Liver (tissue), 9 donors: ENCODE measurements around the gene GRIK1. TPM values are rescaled to one million over a fixed set of nuclear protein-coding genes. Genes with fewer than 3 reads are reported as not detected.

Experiments used
- DNase-seq: peaks from one replicate; pipeline ENCODE4 v3.0.0-alpha.2; 2017; ENCODE audit warnings: low spot score
- H3K27ac ChIP-seq, 2 donors: one replicate each; pipeline ENCODE4 v1.7.0; 2013; ENCODE audit warnings: inconsistent platforms in 2 of 2, low read length in 2 of 2, control low read depth in 1 of 2, low read depth in 1 of 2, mild to moderate bottlenecking in 1 of 2
- H3K27me3 ChIP-seq, 4 donors: one replicate each; pipeline versions ENCODE4 v1.6.1 to v1.7.0; 2013; ENCODE audit warnings: low read length in 3 of 4, inconsistent platforms in 1 of 4, mild to moderate bottlenecking in 1 of 4, moderate library complexity in 1 of 4; ENCODE audit not compliant: control insufficient read depth in 4 of 4, insufficient read depth in 4 of 4
- H3K36me3 ChIP-seq, 4 donors: one replicate each; pipeline versions ENCODE4 v1.6.1 to v1.7.0; 2013; ENCODE audit warnings: low read length in 3 of 4, mild to moderate bottlenecking in 3 of 4, low read depth in 1 of 4, moderate library complexity in 1 of 4; ENCODE audit not compliant: control insufficient read depth in 4 of 4, insufficient read depth in 3 of 4
- H3K4me1 ChIP-seq, 4 donors: one replicate each; pipeline versions ENCODE4 v1.6.1 to v1.7.0; 2013; ENCODE audit warnings: low read length in 3 of 4, mild to moderate bottlenecking in 3 of 4, moderate library complexity in 1 of 4; ENCODE audit not compliant: control insufficient read depth in 4 of 4, insufficient read depth in 4 of 4
- H3K4me3 ChIP-seq, 3 donors: one replicate each; pipeline versions ENCODE4 v1.6.1 to v1.7.0; 2013; ENCODE audit warnings: low read length in 3 of 3, control low read depth in 1 of 3, low read depth in 1 of 3, mild to moderate bottlenecking in 1 of 3
- H3K9ac ChIP-seq, 2 donors: one replicate each; pipeline ENCODE4 v1.7.0; 2013; ENCODE audit warnings: low read length in 2 of 2, mild to moderate bottlenecking in 2 of 2, moderate library complexity in 2 of 2, control low read depth in 1 of 2, low read depth in 1 of 2
- H3K9me3 ChIP-seq, 4 donors: one replicate each; pipeline versions ENCODE4 v1.6.1 to v1.7.0; 2013; ENCODE audit warnings: low read length in 3 of 4; ENCODE audit not compliant: control insufficient read depth in 4 of 4
- ATF3 ChIP-seq: IDR thresholded peaks from 2 replicates; pipeline ENCODE4 v1.6.1; 2016; ENCODE audit warnings: antibody characterized with exemption
- CTCF ChIP-seq: fragments of 150-350 bp; IDR thresholded peaks from 2 replicates; pipeline ENCODE4 v1.5.1; 2017; ENCODE audit warnings: improper control_type of control experiment, low read depth, low read length; ENCODE audit not compliant: missing input control
- EGR1 ChIP-seq, 2 donors: IDR thresholded peaks; 2 replicates each; pipeline ENCODE4 v1.6.1; 2016 to 2018; ENCODE audit warnings: antibody characterized with exemption in 2 of 2, low read depth in 2 of 2
- FOXA1 ChIP-seq: IDR thresholded peaks from 2 replicates; pipeline ENCODE4 v1.6.1; 2016; ENCODE audit warnings: antibody characterized with exemption
- FOXA2 ChIP-seq: IDR thresholded peaks from 2 replicates; pipeline ENCODE4 v1.6.1; 2016; ENCODE audit warnings: antibody characterized with exemption
- GABPA ChIP-seq, 2 donors: IDR thresholded peaks in 1 of 2; conservative IDR thresholded peaks in 1 of 2; 2 replicates each; pipeline ENCODE4 v1.6.1; 2016; ENCODE audit warnings: antibody characterized with exemption in 2 of 2, mild to moderate bottlenecking in 1 of 2, moderate library complexity in 1 of 2
- HNF4A ChIP-seq, 2 donors: conservative IDR thresholded peaks; 2 replicates each; pipeline ENCODE4 v1.6.1; 2016; ENCODE audit warnings: antibody characterized with exemption in 2 of 2, mild to moderate bottlenecking in 2 of 2
- HNF4G ChIP-seq: IDR thresholded peaks from 2 replicates; pipeline ENCODE4 v1.6.1; 2016; ENCODE audit warnings: antibody characterized with exemption
- MAX ChIP-seq: IDR thresholded peaks from 2 replicates; pipeline ENCODE4 v1.6.1; 2016; ENCODE audit warnings: antibody characterized with exemption
- NR2F2 ChIP-seq: IDR thresholded peaks from 2 replicates; pipeline ENCODE4 v1.6.1; 2016; ENCODE audit warnings: antibody characterized with exemption
- RAD21 ChIP-seq, 2 donors: IDR thresholded peaks; 2 replicates each; pipeline ENCODE4 v1.6.1; 2016; ENCODE audit warnings: antibody characterized with exemption in 2 of 2, mild to moderate bottlenecking in 2 of 2
- REST ChIP-seq: IDR thresholded peaks from 2 replicates; pipeline ENCODE4 v1.6.1; 2016; ENCODE audit warnings: antibody characterized with exemption, mild to moderate bottlenecking
- RXRA ChIP-seq, 2 donors: IDR thresholded peaks; 2 replicates each; pipeline ENCODE4 v1.6.1; 2017 to 2018; ENCODE audit warnings: antibody characterized with exemption in 2 of 2, mild to moderate bottlenecking in 1 of 2
- SP1 ChIP-seq: IDR thresholded peaks from 2 replicates; pipeline ENCODE4 v1.6.1; 2018; ENCODE audit warnings: antibody characterized with exemption, mild to moderate bottlenecking
- TAF1 ChIP-seq: conservative IDR thresholded peaks from 2 replicates; pipeline ENCODE4 v1.6.1; 2016; ENCODE audit warnings: antibody characterized with exemption, mild to moderate bottlenecking
- YY1 ChIP-seq: IDR thresholded peaks from 2 replicates; pipeline ENCODE4 v1.6.1; 2016; ENCODE audit warnings: antibody characterized with exemption, mild to moderate bottlenecking
- ZBTB33 ChIP-seq: IDR thresholded peaks from 2 replicates; pipeline ENCODE4 v1.6.1; 2016; ENCODE audit warnings: antibody characterized with exemption
- WGBS: extraction: QIAGEN DNeasy Blood & Tissue Kit; methylation state at CpG from one replicate; pipeline ENCODE4 v1.1.7; 2013; 5-methylcytosine and 5-hydroxymethylcytosine counted together
- polyA plus RNA-seq, 2 donors: library from polyadenylated mRNA; stranded (reverse) in 1 of 2; unstranded in 1 of 2; fragments of 200-250 nt in 1 of 2; fragments of >200 nt in 1 of 2; fragmentation: Nextera tagmentation in 1 of 2; extraction: Ambion mirVana in 1 of 2; gene quantifications; one replicate each; pipeline versions ENCODE4 v1.2.1 to v1.2.3, GENCODE V29; 2013 to 2015
- total RNA-seq, 2 donors: library from RNA; depleted of rRNA; stranded (reverse); fragments of >200 nt; gene quantifications; one replicate each; pipeline ENCODE4 v1.2.3, GENCODE V29; 2014
- donor health status: healthy.
- donor health status: healthy.
- donor health status: healthy.
- donor health status: healthy.
- donor health status: healthy.

GRIK1 gene
- total and polyA plus RNA-seq, 4 donors: 0.02 to 0.14 (median 0.05) TPM; not detected in 1

GRCh38 chr21:29943885-29944284, 4.1 kb upstream of the GRIK1 start:
- peaks cover 0 to 9% (median 0%) of the 10 kb centered on the region in 4 donors for H3K27me3 ChIP-seq
- no peak overlapping the region for H3K27ac ChIP-seq
- H3K4me1 ChIP-seq: peaks cover 0 to 6% (median 0%) of the 10 kb centered on the region in 4 donors
- DNase-seq: no peak
- H3K4me3 ChIP-seq: no peak overlapping the region
- H3K36me3 ChIP-seq: no peaks in the 10 kb centered on the region
- TF ChIP-seq RXRA (IDR thresholded peaks at IDR 0.05): no peak
- no peak for TF ChIP-seq HNF4A (conservative IDR thresholded peaks at IDR 0.05)
- TF ChIP-seq YY1: no peak
- TF ChIP-seq REST: no peak
- no peak for TF ChIP-seq MAX
- no peak for TF ChIP-seq ZBTB33
- TF ChIP-seq ATF3: no peak
- TF ChIP-seq GABPA (IDR thresholded peaks at IDR 0.05 in 1 of 2, conservative IDR thresholded peaks at IDR 0.05 in 1 of 2): no peak
- no peak for TF ChIP-seq TAF1
- TF ChIP-seq RAD21 (IDR thresholded peaks at IDR 0.05): no peak
- TF ChIP-seq FOXA1: no peak
- TF ChIP-seq CTCF: no peak
- TF ChIP-seq SP1: no peak
- whole genome bisulfite sequencing: 40% methylated on average over 4 of the region's 4 CpGs
- H3K9ac ChIP-seq: no peak overlapping the region
- H3K9me3 ChIP-seq: peaks cover 0 to 2% (median 0%) of the 10 kb centered on the region in 4 donors

- 90% methylated on average over 1 of the region's 1 CpG for WGBS
- Histone ChIP-seq H3K4me1 (peaks cover 0 to 6% (median 0%) of the 10 kb centered on the region in 4 donors), H3K27me3 (peaks cover 0 to 9% (median 0%) of the 10 kb centered on the region in 4 donors), H3K9me3 (peaks cover 0 to 2% (median 0%) of the 10 kb centered on the region in 4 donors), H3K27ac (no peak overlapping the region), H3K9ac (no peak overlapping the region), H3K36me3 (no peaks in the 10 kb centered on the region), H3K4me3 (no peak overlapping the region)
- no peak for DNase-seq
- TF ChIP-seq REST (no peak), RAD21 (IDR thresholded peaks at IDR 0.05) (no peak), HNF4A (conservative IDR thresholded peaks at IDR 0.05) (no peak), HNF4G (no peak), ATF3 (no peak), NR2F2 (no peak), TAF1 (no peak), GABPA (IDR thresholded peaks at IDR 0.05 in 1 of 2, conservative IDR thresholded peaks at IDR 0.05 in 1 of 2) (no peak), FOXA1 (no peak), SP1 (no peak), ZBTB33 (no peak), FOXA2 (no peak), EGR1 (IDR thresholded peaks at IDR 0.05; ENCODE audit: low read depth in 2 of 2) (no peak)
These were observed 2.2 kb upstream of the GRIK1 start for GRCh38 chr21:29942034-29942433.
